ENCODE results near the gene CCDC88C. TPM values are rescaled to one million over a fixed set of nuclear protein-coding genes. Genes with fewer than 3 reads are reported as not detected.

The CCDC88C gene
- total RNA-seq, 2 donors from 2014 or later, result 36.3 to 57.4 TPM

DNA sequence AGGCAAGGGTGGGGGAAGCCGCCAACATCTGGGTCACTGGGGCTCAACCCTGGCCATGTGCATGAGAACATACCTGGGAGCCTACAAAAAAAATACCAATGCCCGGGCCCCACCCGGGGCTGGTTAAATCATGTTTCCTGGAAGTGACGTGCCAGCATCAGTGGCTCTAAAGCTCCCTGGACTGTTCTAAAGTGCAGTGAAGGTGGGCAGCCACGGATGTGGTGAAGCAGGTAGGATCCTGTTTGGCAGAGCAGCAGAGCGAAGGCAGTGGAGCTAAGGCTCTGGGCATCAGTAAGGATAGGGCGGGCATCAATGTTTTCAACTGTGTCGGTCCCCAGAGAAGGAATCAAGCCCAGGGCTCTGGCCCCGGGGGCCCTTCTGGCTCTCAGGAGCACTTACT, 172.6 kb downstream of the CCDC88C start:
- Histone ChIP-seq H3K9me3 (no peaks in the 10 kb centered on the region), H3K27ac (no peak overlapping the region), H3K36me3 (replicated peaks in 1 of 2; ENCODE audit: insufficient read depth in 1 of 2, low read depth in 2 of 2) (no peaks in the 10 kb centered on the region), H3K4me3 (no peak overlapping the region), H3K27me3 (no peaks in the 10 kb centered on the region), H3K4me1 (no peaks in the 10 kb centered on the region)
- TF ChIP-seq POLR2A (IDR thresholded peaks at IDR 0.05), result no peak
- TF ChIP-seq, protein P1, sequence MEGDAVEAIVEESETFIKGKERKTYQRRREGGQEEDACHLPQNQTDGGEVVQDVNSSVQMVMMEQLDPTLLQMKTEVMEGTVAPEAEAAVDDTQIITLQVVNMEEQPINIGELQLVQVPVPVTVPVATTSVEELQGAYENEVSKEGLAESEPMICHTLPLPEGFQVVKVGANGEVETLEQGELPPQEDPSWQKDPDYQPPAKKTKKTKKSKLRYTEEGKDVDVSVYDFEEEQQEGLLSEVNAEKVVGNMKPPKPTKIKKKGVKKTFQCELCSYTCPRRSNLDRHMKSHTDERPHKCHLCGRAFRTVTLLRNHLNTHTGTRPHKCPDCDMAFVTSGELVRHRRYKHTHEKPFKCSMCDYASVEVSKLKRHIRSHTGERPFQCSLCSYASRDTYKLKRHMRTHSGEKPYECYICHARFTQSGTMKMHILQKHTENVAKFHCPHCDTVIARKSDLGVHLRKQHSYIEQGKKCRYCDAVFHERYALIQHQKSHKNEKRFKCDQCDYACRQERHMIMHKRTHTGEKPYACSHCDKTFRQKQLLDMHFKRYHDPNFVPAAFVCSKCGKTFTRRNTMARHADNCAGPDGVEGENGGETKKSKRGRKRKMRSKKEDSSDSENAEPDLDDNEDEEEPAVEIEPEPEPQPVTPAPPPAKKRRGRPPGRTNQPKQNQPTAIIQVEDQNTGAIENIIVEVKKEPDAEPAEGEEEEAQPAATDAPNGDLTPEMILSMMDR (IDR thresholded peaks at IDR 0.05), result no peak
- ATAC-seq, result peak; percentile 15
- intact Hi-C loops (cut with DNase I), result no loop called here
- DNase-seq, result peak in 1 of 4 donors; percentile 28
- 76 to 77% methylated on average over 8 to 9 of the region's 9 CpGs for WGBS, 2 donors

DNA sequence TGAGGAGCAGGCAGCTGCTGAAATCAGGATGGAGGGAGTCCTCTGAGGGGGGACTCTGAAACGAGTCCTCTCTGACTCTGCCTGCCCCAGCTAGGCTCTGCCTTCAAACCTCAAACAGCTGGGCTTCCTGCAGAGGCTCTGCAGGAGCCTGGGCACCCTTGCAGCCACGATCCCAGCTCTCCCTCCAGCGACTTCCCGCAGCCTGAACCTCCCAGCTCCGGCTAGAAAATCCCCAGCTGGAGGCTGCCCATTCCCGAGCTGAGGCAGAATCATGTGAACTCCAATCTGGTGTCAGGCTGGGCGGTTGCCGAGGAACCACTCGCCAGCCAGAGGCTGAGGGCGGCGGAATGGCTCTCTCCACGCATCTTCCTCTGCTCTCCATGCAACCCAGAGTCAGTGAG, 173.1 kb downstream of the CCDC88C start, which contains the start of gene GPR68:
TSS of gene GPR68 (minus strand) at position 204 of the 401 bp plus-strand sequence. CDS start 9,654 bp downstream, outside the sequence.
- H3K4me1 ChIP-seq, result no peaks in the 10 kb centered on the region
- peak; percentile 59 for ATAC-seq
- intact Hi-C loops (cut with DNase I), result no loop called here
- no peaks in the 10 kb centered on the region for H3K36me3 ChIP-seq (replicated peaks in 1 of 2; ENCODE audit: insufficient read depth in 1 of 2, low read depth in 2 of 2)
- WGBS, 2 donors, result 15 to 17% methylated on average over 5 to 12 of the region's 12 CpGs
- TF ChIP-seq, protein P1 (IDR thresholded peaks at IDR 0.05), result no peak
- TF ChIP-seq POLR2A (IDR thresholded peaks at IDR 0.05), result no peak
- DNase-seq, result peak in 3 of 4 donors; percentile 34 to 52 (median 35)
- no peak within 1 kb of the TSS for H3K27ac ChIP-seq
- H3K27me3 ChIP-seq, result no peaks in the 10 kb centered on the region
- H3K9me3 ChIP-seq, result no peaks in the 10 kb centered on the region
- H3K4me3 ChIP-seq, result no peak within 1 kb of the TSS

DNA sequence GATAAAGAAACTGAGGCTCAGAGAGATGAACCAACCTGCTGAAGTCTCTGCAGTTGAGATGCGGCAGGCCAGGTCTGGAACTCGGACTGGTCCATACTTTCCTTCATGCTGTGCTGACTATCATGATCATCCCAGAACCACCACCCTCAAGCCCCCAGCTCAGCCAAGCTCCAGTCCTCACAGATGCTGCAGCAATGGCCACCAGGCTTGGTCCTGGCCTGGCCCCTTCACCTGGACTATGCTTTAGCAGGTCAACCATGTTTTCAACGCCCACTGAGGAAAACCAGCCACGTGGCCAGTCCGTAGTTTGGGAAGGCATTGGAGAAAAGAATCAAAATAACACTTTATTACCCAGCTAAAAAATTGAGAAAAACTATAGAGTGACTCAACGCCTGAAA, 174.5 kb downstream of the CCDC88C start:
- DNase-seq (no peak), ATAC-seq (no peak)
- no peaks in the 10 kb centered on the region for H3K9me3 ChIP-seq
- H3K36me3 ChIP-seq (replicated peaks in 1 of 2; ENCODE audit: insufficient read depth in 1 of 2, low read depth in 2 of 2), result no peaks in the 10 kb centered on the region
- WGBS, 2 donors, result 73 to 75% methylated on average over 6 of the region's 6 CpGs
- no peak for TF ChIP-seq POLR2A (IDR thresholded peaks at IDR 0.05)
- TF ChIP-seq, protein P1 (IDR thresholded peaks at IDR 0.05), result no peak
- no peak overlapping the region for H3K27ac ChIP-seq
- no peaks in the 10 kb centered on the region for H3K4me1 ChIP-seq
- no peaks in the 10 kb centered on the region for H3K27me3 ChIP-seq
- H3K4me3 ChIP-seq, result no peak overlapping the region
- intact Hi-C loops (cut with DNase I), result no loop called here

DNA sequence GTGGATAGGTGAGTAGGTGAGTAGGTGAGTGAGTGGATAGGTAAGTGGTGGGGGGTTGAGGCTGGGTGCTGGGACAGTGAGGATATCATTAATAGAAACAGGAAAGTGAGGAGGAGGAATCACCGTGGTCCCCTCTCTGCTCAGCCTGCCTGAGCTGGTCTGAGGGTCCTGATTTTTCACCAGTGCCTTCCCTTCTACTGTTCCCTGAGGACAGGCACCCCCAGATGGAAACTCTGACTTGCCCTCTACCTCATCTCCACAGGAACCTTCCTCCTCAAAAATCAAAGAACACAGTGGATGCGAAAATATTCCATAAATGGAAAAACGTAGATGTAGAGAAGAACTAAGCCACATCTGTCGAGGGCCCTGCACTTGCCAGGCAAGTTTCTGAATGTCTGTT, 175.0 kb downstream of the CCDC88C start:
- TF ChIP-seq POLR2A (IDR thresholded peaks at IDR 0.05), result no peak
- TF ChIP-seq, protein P1 (IDR thresholded peaks at IDR 0.05), result no peak
- DNase-seq, result no peak
- Histone ChIP-seq H3K4me1 (no peaks in the 10 kb centered on the region), H3K36me3 (replicated peaks in 1 of 2; ENCODE audit: insufficient read depth in 1 of 2, low read depth in 2 of 2) (no peaks in the 10 kb centered on the region), H3K27ac (no peak overlapping the region), H3K9me3 (no peaks in the 10 kb centered on the region), H3K4me3 (no peak overlapping the region), H3K27me3 (no peaks in the 10 kb centered on the region)
- intact Hi-C loops (cut with DNase I), result no loop called here
- no peak for ATAC-seq
- WGBS, 2 donors, result 63 to 66% methylated on average over 4 of the region's 4 CpGs

DNA sequence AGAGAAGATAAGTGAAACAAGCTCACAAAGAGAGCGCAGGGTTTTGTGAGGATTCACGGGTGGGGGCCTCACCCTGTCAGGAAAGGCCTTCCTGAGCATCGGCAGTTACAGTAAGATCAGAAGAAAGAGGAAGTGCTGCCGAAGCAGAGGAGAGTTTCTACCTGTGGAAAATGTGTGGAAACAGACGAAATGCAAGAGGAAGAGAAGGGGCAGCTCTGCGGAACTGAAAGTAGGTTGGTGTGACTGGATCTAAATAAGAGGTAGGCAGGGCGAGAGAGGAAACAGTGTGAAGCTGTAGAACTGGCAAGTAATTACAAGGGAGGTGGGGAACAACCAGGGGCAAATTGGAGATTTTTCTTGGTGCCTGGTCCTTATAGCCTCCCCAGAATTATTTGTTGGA, 175.8 kb downstream of the CCDC88C start:
- ATAC-seq (no peak), DNase-seq (peak in 1 of 4 donors; percentile 25)
- intact Hi-C loops (cut with DNase I), result no loop called here
- no peaks in the 10 kb centered on the region for H3K9me3 ChIP-seq
- 44 to 60% methylated on average over 7 of the region's 7 CpGs for WGBS, 2 donors
- H3K36me3 ChIP-seq (replicated peaks in 1 of 2; ENCODE audit: insufficient read depth in 1 of 2, low read depth in 2 of 2), result no peaks in the 10 kb centered on the region
- H3K27ac ChIP-seq, result no peak overlapping the region
- TF ChIP-seq POLR2A (IDR thresholded peaks at IDR 0.05), result no peak
- TF ChIP-seq, protein P1 (IDR thresholded peaks at IDR 0.05), result no peak
- no peaks in the 10 kb centered on the region for H3K27me3 ChIP-seq
- no peaks in the 10 kb centered on the region for H3K4me1 ChIP-seq
- H3K4me3 ChIP-seq, result no peak overlapping the region
